Skin epidermis (tissue), 12 donors: ENCODE measurements around the gene XRCC5.

Source experiments
- H3K27ac ChIP-seq, 21 experiments: fragments of 200-600 bp; sonication (generic) in 11 of 21; one replicate each; pipeline ENCODE4 v1.5.0; 2020; ENCODE audit warnings: mild to moderate bottlenecking in 3 of 21, inconsistent platforms in 2 of 21, moderate library complexity in 2 of 21
- H3K4me3 ChIP-seq, 7 experiments: fragments of 200-600 bp; sonication (generic) in 2 of 7; one replicate each; pipeline ENCODE4 v1.5.0; 2020; ENCODE audit warnings: inconsistent platforms in 2 of 7, mild to moderate bottlenecking in 2 of 7, moderate library complexity in 1 of 7

The XRCC5 gene

DNA sequence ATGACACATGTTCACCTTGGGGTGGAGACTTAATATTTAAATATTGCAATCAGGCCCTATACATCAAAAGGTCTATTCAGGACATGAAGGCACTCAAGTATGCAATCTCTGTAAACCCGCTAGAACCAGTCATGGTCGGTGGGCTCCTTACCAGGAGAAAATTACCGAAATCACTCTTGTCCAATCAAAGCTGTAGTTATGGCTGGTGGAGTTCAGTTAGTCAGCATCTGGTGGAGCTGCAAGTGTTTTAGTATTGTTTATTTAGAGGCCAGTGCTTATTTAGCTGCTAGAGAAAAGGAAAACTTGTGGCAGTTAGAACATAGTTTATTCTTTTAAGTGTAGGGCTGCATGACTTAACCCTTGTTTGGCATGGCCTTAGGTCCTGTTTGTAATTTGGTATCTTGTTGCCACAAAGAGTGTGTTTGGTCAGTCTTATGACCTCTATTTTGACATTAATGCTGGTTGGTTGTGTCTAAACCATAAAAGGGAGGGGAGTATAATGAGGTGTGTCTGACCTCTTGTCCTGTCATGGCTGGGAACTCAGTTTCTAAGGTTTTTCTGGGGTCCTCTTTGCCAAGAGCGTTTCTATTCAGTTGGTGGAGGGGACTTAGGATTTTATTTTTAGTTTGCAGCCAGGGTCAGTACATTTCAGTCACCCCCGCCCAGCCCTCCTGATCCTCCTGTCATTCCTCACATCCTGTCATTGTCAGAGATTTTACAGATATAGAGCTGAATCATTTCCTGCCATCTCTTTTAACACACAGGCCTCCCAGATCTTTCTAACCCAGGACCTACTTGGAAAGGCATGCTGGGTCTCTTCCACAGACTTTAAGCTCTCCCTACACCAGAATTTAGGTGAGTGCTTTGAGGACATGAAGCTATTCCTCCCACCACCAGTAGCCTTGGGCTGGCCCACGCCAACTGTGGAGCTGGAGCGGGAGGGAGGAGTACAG is 108.1 kb downstream of the XRCC5 start:
- peak overlapping the region in 2 of 21 experiments; percentile 16 to 39 for H3K27ac ChIP-seq

DNA sequence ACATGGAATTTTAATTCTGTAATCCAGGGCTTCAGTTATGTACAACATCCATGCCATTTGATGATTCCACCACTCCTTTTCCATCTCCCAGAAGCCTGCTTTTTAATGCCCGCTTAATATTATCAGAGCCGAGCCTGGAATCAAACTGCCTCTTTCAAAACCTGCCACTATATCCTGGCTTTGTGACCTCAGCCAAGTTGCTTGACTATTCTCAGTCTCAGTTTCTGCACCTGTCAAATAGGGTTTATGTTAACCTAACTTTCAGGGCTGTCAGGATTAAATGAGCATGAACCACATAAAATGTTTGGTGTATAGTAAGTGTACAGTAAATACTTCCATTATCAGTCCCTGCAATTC is 108.7 kb downstream of the XRCC5 start:
- no peak overlapping the region for H3K4me3 ChIP-seq
- peak overlapping the region in 1 of 21 experiments; percentile 39 for H3K27ac ChIP-seq

More for the DNA sequence above, 108.1 kb downstream of the XRCC5 start:
- no peak overlapping the region for H3K4me3 ChIP-seq

DNA sequence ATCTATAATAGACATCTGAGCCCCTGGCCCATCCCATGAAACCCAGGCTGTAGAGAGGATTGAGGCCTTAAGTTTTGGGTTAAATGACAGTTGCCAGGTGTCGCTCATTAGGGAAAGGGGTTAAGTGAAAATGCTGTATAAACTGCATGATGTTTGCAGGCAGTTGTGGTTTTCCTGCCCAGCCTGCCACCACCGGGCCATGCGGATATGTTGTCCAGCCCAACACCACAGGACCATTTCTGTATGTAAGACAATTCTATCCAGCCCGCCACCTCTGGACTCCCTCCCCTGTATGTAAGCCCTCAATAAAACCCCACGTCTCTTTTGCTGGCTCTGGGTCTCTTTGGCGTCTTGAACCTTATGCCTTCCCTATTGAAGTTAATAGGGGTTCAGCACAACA is 110.7 kb downstream of the XRCC5 start:
- H3K4me3 ChIP-seq, result no peak overlapping the region
- no peak overlapping the region for H3K27ac ChIP-seq

DNA sequence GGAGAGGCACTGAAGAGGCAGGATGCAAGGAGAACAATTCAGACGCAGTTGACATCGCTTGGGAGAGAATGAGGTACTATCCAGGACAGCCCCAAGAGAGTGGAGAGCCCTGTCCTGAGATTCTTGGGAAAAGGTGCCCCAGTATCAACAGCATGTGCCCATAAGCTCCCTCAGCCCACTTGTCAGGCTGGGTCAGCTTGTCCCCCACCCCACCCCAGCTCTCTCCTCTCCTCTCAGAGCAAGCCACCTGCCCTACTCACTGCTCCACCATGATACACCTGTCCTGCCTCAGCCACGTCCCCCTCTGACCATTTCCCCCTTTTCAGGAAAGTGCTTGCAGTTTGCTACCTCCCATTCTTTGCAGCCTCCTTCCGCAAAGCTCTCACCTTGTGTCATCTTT is 111.8 kb downstream of the XRCC5 start:
- no peak overlapping the region for H3K27ac ChIP-seq
- H3K4me3 ChIP-seq, result no peak overlapping the region

DNA sequence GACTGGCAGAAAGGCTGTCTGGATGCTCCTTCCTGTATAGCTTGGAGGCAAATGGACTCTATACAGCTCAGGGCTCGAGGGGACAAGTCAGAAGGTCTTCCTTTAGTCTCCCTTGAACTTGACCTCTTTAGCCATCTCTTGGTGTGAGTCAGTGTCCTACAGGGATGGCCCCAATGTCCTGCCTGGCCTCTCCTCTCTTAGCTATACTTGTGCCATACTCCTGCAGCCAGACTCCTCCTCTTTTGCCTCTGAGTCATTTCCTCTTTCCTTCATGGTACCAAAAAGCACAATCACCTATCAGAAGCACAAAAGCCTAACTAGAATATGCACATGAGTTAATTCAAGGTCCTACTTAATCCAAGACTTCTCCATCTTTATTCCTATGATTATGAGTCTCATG is 112.7 kb downstream of the XRCC5 start:
- Histone ChIP-seq H3K27ac (no peak overlapping the region), H3K4me3 (no peak overlapping the region)

DNA sequence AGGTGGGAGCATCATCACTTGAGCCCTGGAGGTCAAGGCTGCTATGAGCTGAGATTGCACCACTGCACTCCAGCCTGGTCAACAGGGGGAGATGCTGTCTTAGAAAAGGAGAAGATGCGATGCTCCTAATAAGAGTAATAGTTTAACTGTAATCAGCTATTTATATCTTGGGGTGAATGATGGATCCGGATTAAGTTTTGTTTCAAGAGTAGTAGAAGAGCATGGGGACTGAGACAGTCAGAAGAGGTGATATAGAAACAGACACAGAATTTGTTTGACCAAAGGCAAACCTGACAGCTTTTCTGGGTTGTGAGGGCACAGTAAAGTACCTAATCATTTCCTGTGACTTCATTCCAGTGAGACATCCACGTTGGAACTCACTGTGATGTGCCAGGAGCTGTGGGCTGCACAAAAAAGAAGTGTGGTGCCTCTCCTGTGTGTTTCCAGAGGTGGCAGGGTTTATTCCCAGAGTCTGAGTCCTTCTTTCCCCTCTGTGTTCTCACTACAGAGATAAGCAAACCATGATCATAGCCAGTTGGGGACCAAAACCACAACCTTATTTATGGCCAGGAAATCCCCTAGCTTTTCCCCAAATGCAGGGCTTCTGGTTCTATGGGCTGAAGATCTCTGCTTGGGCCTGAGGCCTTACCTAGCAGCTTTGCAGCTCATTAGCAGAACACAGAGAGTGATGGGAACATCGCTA is 113.7 kb downstream of the XRCC5 start:
- Histone ChIP-seq H3K4me3 (no peak overlapping the region), H3K27ac (no peak overlapping the region)

DNA sequence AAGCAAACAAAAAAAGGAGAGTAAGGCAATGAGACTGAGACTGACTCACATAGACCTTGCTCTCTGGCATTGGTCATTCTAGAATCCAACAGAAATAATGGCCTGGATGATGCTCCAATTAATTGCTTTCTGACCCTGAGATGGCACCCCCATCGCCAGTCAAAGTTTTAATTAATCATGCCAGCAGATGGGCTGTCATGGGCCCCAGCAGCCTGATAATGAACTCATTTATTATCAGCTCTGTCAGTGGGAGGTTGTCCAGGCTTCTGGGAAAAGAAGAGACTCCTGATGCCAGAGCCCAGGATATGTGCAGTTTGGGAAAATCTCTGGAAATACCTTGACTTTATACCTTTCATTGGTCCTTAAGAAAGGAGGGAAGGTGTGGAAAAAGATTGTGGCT is 115.2 kb downstream of the XRCC5 start:
- Histone ChIP-seq H3K4me3 (no peak overlapping the region), H3K27ac (no peak overlapping the region)

DNA sequence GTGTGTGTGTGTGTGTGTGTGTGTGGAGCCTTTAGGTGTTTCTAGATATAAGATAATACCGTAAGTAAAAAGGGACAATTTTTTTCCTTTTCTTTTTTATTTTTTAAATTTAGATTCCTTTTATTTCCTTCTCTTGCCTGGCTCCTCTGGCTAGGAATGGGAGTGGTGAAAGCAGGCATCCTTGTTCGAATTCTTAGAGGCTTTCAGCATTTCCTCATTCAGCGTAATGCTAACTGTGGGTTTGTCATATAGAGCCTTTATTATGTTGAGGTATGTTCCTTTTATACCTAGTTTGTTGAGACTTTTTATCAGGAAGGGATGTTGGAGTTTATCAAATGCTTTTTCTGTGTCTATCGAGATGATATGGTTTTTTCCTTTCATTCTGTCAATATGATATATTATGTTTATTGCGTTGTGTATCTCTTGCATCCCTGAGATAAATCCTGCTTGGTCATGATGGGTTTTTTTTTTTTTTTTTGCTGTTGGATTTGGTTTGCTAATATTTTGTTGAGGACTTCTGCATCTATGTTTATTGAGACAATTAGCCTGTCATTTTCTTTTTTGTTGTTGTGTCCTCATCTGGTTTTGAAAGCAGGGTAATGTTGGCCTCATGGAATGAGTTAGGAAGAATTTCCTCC is 120.2 kb downstream of the XRCC5 start:
- Histone ChIP-seq H3K27ac (no peak overlapping the region), H3K4me3 (no peak overlapping the region)

DNA sequence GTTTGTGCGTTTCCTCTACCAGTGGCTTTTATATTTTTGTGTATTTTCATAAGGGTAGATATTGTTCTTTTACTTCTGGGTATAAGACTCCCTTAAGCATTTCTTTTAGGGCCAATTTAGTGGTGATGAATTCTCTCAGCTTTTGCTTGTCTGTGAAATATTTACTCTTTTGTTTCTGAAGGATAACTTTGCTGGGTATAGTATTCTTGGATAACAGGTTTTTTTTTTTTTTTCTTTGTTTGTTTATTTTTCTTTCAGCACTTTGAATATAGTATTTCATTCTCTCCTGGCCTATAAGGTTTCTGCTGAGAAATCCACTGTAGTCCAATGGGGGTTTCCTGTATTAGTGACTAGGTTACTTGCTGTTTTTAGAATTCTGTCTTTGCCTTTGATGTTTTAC is 122.7 kb downstream of the XRCC5 start:
- Histone ChIP-seq H3K27ac (no peak overlapping the region), H3K4me3 (no peak overlapping the region)

DNA sequence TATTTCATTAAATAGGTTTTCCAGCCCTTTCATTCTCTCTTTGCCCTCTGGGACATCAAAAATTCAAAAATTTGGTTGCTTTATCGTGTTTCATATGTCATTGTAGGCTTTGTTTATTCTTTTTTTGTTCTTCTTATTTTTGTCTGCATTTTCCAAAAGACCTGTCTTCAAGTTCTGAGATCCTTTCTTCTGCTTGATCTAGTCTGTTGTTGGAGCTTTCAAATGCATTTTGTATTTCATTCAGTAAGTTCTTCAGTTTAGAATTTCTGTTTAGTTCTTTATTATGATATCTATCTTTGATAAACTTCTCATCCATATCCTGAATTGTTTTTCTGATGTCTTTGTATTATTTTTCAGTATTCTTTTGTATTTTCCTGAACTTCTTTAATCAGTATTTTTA is 123.6 kb downstream of the XRCC5 start:
- H3K4me3 ChIP-seq, result no peak overlapping the region
- H3K27ac ChIP-seq, result no peak overlapping the region

DNA sequence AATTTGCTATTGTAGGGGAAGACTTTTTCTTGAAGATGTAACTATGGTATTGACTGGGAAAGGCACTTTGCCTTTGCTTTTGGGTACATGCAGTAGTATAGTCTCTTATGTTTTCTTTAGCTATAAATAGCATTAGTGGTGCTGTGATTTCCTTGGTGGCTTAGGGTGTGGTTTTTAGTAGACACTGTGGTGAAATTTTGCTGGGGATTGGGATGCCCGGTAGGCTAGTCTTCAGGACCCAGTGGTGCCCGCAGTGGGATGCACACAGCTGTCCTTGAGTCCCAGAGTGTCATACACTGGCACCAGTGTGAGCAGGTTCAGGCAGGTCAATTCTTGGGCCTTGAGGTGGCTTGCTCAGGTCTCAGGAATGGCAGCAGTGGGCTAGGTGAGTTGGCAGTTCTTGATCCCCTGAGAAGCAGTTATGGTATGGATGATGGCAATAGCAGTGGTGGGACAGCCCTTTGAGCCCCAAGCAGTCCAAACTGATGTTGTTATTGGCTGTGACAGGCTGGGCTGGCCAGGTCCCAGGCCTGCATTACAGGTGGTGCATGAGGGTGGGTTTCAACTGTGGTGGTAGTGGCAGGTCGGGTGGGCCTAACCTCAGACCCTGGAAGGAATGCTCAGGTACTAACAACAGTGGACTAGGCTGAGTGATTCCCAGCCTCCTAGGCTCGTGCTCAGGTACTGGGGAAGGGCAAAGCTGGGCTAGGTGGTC is 124.3 kb downstream of the XRCC5 start:
- Histone ChIP-seq H3K27ac (no peak overlapping the region), H3K4me3 (no peak overlapping the region)

DNA sequence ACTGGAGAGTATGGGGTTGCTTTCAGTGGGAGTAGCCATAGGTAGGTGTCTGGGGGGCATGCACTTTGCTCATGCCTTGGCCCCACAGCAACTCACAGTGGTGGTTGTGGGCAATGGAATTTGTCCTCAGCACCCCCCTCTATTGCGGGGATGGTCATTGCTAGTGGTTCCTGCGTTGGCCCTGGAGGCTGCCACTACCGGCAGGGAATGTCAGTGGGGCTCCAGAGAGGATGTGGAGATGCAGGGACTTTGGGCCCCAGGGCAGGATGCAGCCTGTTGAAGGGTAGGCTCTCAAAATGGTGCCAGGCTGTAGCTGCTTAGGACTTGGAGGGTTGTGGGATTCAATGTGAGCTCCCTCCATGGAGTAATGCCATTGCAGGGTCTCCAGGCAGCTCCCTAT is 125.0 kb downstream of the XRCC5 start:
- Histone ChIP-seq H3K4me3 (no peak overlapping the region), H3K27ac (no peak overlapping the region)

DNA sequence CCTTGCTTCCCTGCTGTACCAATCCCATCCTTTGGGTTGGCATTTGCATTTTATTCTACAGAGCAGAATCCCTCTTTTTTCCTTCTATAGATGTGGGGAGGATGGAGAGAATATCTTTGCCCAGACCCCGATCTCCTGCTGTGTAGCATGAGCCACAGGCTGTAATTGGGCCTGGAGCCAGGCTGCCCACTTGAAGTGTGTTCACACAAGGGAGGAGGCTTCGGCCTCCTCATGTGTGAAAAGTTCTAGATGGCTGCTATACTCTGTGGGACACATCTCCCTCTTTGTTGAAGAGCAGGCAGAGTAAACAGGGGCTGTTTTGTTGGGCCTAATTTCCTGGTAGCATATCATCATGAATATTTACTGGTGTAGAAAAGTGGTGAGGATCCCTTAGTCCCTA is 126.3 kb downstream of the XRCC5 start:
- H3K27ac ChIP-seq, result no peak overlapping the region

DNA sequence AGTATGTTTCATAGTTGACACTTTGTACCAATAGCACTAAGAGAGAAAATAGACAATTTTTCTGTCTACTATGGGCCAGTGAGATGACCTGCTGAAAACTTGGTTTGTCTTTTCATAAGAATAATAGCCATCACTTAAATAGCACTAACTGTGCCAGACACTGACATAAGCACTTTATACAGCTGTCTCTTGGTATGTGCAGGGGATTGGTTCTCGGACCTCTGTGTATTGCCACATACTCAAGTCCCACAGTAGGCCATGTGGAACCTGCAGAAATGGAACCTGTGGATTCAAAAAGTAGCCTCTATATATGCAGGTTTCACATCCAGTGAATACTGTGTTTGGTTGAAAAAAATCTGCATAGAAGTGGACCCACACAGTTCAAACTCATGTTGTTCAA is 126.7 kb downstream of the XRCC5 start:
- Histone ChIP-seq H3K4me3 (no peak overlapping the region), H3K27ac (no peak overlapping the region)

More for the DNA sequence above, 126.3 kb downstream of the XRCC5 start:
- H3K4me3 ChIP-seq, result no peak overlapping the region

DNA sequence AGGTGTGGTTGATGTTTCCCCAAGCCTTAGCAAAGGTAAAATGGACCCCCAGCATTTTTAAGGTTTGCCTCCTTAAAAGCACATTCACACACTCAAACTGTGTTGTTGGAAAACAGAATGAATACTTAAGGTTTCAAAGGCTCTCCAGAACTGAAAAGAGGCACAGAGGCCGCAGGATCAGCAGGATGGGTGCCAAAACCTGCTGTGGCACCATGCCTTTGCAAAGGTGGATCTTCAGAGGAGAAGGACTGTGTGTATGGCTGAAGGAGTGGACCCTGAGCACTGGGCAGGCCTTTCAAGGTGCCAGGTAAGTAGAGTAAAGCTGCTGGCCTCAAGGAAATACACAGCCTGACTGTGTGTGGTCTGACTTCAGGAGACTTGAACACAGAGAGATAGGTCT is 127.3 kb downstream of the XRCC5 start:
- Histone ChIP-seq H3K4me3 (no peak overlapping the region), H3K27ac (no peak overlapping the region)

DNA sequence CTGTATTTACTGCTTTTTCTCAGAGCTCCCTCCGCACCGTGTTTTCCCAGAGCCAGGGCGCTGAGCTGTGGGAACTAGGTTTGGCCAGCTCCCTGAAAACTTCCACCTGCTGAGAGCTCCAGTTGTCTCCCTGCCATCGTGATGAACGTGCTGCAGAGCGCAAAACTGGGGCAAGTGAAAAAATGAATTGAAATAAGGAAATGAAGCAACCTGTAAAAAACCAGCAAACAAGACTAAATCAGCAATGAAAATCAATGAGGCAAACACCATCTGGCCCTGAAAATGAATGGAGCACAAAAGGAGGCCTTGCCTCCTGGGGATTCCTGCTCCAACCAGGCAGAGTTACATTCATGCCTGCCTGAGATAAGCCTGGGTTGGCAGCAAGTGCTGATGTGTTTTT is 133.2 kb downstream of the XRCC5 start:
- H3K4me3 ChIP-seq, result no peak overlapping the region
- no peak overlapping the region for H3K27ac ChIP-seq

DNA sequence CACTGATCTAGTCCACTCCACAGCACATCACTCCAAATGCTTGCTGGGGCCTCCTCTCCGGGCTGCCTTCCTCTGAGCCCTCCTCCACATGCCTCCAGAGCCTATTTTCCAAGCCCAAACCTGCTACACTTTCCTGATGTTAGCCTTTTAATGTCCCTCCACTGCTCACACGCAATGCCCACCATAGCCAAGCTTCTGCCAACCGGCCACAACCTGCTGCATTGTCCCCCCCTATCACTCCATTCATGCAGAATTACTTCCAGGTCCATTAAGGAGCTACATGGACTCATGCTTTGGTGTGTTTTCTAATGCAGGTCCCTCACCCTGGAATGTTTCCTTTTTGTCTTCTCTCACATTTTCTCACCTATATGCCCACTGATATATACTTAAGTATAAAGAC is 133.9 kb downstream of the XRCC5 start:
- Histone ChIP-seq H3K4me3 (no peak overlapping the region), H3K27ac (no peak overlapping the region)

DNA sequence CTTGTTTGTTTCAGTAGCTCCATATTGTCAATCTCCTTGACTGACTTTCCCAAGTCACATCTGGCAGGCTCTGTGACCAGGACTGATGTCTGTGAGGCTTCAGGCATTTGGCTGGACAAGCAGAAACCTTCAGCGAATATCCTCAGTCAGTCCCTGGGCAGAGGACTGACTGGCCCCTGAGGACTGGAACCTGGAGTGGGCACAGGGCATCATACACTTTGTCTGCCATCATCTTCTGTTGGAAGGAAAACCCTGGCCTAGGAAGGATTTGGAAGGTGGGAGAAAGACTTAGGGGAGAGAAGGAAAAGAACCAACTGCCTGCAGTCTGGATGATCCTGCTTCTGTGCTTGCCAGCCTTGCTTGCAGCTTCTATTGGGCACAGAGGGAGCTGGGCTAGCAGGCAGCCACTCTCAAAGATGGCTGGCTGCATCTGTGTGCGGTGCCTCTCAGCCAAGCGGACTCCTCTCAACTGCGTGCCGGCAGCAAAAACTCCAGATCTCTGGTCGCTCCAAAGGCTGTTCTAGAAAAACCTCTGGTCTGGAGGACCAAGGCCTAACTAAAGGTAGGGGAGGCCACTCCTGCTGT is 136.3 kb downstream of the XRCC5 start:
- H3K4me3 ChIP-seq, result no peak overlapping the region
- no peak overlapping the region for H3K27ac ChIP-seq

DNA sequence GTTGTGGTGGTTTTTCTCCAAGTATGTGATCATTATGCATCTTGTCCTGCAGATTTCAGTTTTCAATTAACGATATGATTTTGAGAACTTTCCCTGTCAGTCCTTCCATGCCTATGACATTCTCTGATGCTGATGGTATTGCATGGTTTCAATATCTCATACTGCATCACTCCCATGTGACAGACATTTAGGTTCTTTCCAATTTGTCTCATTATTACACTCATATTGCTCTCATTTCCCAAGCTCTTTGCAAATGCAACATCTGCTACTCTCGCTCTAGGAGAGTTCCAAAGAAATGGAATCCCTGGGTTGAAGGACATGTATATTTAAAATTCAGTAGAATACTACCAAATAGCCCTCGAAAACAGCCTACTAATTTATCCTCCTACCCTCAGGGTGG is 137.6 kb downstream of the XRCC5 start:
- Histone ChIP-seq H3K27ac (peak overlapping the region in 1 of 21 experiments; percentile 31), H3K4me3 (no peak overlapping the region)
